GM19023 (cell line): ENCODE measurements around the gene FAM149B1.
A peak's percentile ranks its signal among the peaks of the same experiment; 100 is the strongest.
"Not testable (repeated sequence)": the region's sequence is repeated elsewhere in the genome, so short reads cannot be mapped to it uniquely, and the experiment has no call there.

Source experiments
- ATAC-seq: cut with Tn5 transposase; IDR thresholded peaks from one replicate; pipeline ENCODE4 v1.9.1; 2021; ENCODE audit warnings: mild to moderate bottlenecking, moderate library complexity; ENCODE audit not compliant: unreplicated experiment

The FAM149B1 gene

GRCh38 chr10:73167783-73168464 is at the start of gene FAM149B1, which contains the start of gene ECD:
Gene FAM149B1, plus strand, starts transcription at chr10:73168119. Its CDS starts 221 bp downstream, at chr10:73168340.
Gene ECD, minus strand, starts transcription at chr10:73168008. Its CDS starts 4,071 bp downstream, at chr10:73163937.
- peak; percentile 92 for ATAC-seq

GRCh38 chr10:73119457-73119856 is 48.5 kb upstream of the FAM149B1 start:
- ATAC-seq = no peak

GRCh38 chr10:73119952-73120351 is 48.0 kb upstream of the FAM149B1 start:
- ATAC-seq = no peak

- no peak for ATAC-seq
Measured at GRCh38 chr10:73126343-73126742, 41.6 kb upstream of the FAM149B1 start.

- no peak for ATAC-seq
Measured at GRCh38 chr10:73131301-73131700, 36.6 kb upstream of the FAM149B1 start.

- ATAC-seq = no peak
Measured at GRCh38 chr10:73131913-73132686, 35.8 kb upstream of the FAM149B1 start.

GRCh38 chr10:73134727-73135126 is 33.2 kb upstream of the FAM149B1 start:
- ATAC-seq = no peak

DNA sequence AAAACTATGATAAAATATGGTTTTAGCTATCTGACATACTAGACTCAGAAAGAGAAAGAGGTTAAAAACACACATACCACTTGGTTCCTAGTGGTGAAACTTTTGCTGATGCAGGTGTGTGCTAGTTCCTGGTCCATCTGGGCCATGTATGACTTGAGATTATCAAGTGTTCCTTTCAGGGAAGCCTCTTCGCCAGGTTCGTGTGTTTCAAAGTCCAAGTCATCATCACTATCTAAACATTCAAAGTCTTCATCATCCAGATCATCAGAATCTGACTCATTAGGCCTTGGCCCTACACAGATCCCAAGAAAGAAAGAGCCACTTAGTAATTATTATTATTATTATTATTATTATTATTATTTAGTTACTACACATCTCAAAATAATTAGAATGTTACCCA is 31.3 kb upstream of the FAM149B1 start:
- no peak for ATAC-seq

- no peak for ATAC-seq
Measured at GRCh38 chr10:73139251-73139650, 28.7 kb upstream of the FAM149B1 start.

DNA sequence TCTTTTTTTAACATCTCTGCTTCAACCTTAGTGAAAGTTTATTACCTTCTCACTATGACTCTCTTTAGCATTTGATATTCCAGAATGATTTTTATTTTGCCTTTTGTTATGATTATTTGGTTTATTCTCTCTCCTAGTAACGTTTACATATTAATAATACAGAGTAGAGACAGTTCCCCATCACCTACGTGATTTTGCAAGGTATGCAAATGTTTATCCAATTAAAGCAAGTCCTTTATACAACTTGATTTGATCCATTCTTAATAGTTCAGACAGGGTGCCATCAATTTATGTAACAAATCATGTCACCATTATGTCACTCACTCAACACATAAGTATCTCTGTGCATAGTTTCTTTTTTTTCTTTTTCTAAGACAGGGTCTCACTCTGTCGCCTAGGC is 26.3 kb upstream of the FAM149B1 start:
- no peak for ATAC-seq

GRCh38 chr10:73150633-73151413 is 17.1 kb upstream of the FAM149B1 start:
- not testable (repeated sequence) for ATAC-seq

DNA sequence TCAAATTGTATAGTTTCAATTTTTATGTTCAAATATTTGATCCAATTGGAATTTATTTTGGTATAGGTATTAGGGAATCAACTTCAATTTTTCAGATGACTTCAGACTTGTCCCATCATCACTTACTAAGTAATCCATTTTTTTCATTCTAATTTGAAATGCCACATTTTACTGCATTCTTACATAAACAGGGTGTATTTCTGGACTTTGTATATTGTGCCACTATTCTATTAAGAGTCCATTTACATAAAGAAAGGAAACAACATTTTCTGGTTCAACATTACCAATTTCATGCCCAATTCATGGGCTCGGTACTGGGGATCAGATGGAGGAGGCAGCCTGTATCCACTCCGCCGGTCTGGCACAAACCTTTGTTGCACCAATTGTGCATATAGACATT is 15.9 kb upstream of the FAM149B1 start:
- ATAC-seq = no peak

DNA sequence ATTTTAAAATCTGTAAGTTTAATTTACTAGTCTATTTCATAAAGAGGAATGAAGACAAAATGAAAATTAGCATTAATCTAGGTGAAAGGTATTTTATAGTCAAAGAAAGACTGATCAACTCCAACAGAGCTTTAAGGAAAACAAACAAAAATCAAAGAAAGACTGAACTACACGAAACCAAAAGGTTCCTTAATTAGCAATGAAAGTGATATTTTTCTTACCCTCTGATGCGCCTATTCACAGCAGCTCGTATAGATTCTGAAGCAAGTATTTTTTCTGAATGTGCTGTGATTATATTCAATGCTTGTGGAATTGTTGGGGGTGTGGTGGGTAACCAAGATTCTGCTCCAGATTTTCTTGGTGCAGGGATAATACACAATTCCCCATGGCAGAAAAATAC is 11.9 kb upstream of the FAM149B1 start:
- no peak for ATAC-seq

DNA sequence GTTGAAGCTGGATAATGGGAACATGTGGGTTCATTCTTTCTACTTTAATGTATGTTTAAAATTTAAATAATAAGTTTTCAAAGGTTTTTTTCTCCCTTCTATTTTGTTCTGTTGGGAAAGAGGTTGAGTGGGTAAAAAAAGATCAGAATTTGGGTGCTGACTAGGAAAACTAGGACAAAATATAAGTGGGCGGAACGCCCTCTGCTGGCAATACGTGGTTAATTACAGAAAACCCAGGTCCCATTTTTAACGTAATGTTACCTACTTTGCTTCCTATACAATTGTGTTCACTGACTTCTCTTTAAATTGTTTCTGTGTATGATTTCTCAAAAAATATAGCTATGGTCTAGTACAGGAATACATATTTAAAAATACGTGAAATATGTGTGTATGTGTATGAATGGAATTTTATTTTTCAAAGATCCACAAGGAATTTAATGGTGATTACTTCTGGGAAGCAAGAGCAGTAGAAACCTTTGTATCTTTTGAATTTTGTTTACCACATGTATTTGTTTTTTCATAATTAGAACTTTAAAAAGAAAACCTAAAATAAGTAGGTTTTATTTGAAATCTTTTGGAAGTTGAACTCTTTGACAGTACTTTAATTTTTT is 8.8 kb upstream of the FAM149B1 start:
- ATAC-seq = no peak

GRCh38 chr10:73161079-73161478 is 6.8 kb upstream of the FAM149B1 start:
- no peak for ATAC-seq

DNA sequence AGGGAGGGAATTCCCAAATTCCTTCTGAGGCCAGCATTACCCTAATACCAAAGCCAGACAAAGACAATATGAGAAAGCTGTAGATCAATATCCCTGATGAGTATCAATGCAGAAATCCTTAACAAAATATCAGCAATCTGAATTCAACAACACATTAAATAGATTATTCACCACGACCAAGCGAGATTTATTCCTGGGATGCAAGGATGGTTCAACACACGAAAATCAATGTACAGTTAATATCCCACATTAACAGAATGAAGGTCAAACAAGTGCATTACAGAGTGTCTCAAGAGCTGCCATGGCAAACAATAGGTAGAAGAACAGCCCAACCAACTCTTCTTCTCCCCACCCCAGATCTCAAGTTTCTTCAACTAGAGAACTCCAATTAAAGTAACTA is 6.3 kb upstream of the FAM149B1 start:
- no peak for ATAC-seq

- ATAC-seq = no peak
Measured at GRCh38 chr10:73163096-73163495, 4.8 kb upstream of the FAM149B1 start.

DNA sequence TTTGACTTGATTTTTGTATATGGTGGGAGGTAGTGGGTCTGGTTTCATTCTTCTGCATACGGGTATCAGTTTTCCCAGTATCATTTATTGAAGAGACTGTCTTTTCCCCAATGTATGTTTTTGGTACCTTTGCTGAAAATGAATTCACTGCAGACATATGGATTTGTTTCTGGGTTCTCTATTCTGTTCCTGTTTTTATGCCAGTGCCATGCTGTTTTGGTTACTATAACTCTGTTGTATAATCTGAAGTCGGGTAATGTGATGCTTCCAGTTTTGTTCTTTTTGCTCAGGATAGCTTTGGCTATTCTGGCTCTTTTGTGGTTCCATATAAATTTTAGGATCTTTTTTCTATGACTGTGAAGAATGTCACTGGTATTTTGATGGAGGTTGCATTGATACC is 947 bp upstream of the FAM149B1 start:
- ATAC-seq = no peak

- ATAC-seq = no peak
Measured at GRCh38 chr10:73167458-73167782, 499 bp upstream of the FAM149B1 start.

DNA sequence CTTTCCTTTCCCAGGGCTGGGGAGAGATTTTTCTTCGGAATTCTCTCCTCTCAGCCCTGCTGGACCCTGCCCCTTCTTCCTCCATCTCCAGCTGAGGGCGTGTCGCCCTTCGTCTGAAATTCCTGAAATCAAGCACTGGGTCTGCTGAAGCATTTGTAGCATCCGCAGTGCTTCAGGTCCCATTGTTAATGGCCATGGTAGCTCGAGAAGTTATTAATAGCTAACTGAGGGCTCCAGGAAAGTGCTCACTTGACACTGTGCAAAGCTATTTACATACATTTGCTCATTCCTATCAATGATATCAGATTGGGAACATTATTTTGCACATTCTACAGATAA is 515 bp downstream of the FAM149B1 start:
- ATAC-seq = peak; percentile 6

DNA sequence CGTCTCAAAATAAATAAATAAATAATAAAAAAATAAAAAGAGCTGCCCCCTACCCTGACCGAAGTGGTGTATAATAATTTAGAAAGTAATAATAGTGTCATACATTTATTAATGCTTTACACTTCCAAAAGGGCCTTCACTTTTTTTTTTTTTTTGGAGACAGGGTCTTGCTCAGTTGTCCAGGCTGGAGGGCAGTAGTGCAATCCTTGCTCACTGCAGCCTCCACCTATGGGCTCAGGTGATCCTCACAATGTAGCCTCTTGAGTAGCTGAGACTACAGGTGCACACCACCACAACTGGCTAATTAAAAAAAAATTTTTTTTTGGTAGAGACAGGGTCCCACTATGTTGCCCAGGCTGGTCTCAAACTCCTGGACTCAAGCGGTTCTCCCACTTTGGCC is 1.4 kb downstream of the FAM149B1 start:
- ATAC-seq = no peak
